HEK293T (cell line): ENCODE data around the gene RIPK1.

Experiments
- CTCF ChIA-PET: fragments of 350-600 bp; formaldehyde crosslinking; extraction: SDS; loops from one replicate; lab custom pipeline; 2021; ENCODE audit warnings: antibody characterized with exemption, inconsistent platforms; lab: Yijun Ruan, JAX
- POLR2A ChIA-PET: fragments of 350-600 bp; formaldehyde crosslinking; extraction: SDS; loops from one replicate; lab custom pipeline; 2020; ENCODE audit warnings: antibody characterized with exemption, inconsistent platforms; lab: Yijun Ruan, JAX
- DNase-seq: peaks from one replicate; pipeline ENCODE4 v3.0.0; 2012; ENCODE audit warnings: mixed read lengths; ENCODE audit errors: extremely low spot score
- ARNT ChIP-seq: fragments of 450-650 bp; IDR thresholded peaks from 2 replicates; pipeline ENCODE4 v1.6.1; 2017; ENCODE audit warnings: mild to moderate bottlenecking
- BHLHE40 ChIP-seq: fragments of 450-650 bp; IDR thresholded peaks from 2 replicates; pipeline ENCODE4 v1.6.1; 2016; ENCODE audit warnings: mild to moderate bottlenecking, moderate library complexity, borderline replicate concordance
- CTBP1 ChIP-seq: fragments of 450-650 bp; IDR thresholded peaks from 2 replicates; pipeline ENCODE4 v1.6.1; 2016; ENCODE audit warnings: borderline replicate concordance
- ELF4 ChIP-seq: fragments of 450-650 bp; IDR thresholded peaks from 2 replicates; pipeline ENCODE4 v1.6.1; 2017; ENCODE audit warnings: antibody characterized with exemption
- FOXA1 ChIP-seq: fragments of 450-650 bp; IDR thresholded peaks from 2 replicates; pipeline ENCODE4 v1.6.1; 2016; ENCODE audit warnings: mild to moderate bottlenecking
- FOXK2 ChIP-seq: fragments of 450-650 bp; IDR thresholded peaks from 2 replicates; pipeline ENCODE4 v1.6.1; 2016; ENCODE audit warnings: mild to moderate bottlenecking
- FOXM1 ChIP-seq: fragments of 450-650 bp; IDR thresholded peaks from 2 replicates; pipeline ENCODE4 v1.6.1; 2017; ENCODE audit warnings: mild to moderate bottlenecking, borderline replicate concordance
- HDGF ChIP-seq: fragments of 450-650 bp; IDR thresholded peaks from 2 replicates; pipeline ENCODE4 v1.6.1; 2017; ENCODE audit warnings: antibody characterized with exemption, borderline replicate concordance
- L3MBTL2 ChIP-seq: fragments of 450-650 bp; conservative IDR thresholded peaks from 2 replicates; pipeline ENCODE4 v1.6.1; 2016; ENCODE audit warnings: mild to moderate bottlenecking
- LEF1 ChIP-seq: fragments of 450-650 bp; IDR thresholded peaks from 2 replicates; pipeline ENCODE4 v1.6.1; 2017; ENCODE audit warnings: mild to moderate bottlenecking, borderline replicate concordance
- NFRKB ChIP-seq: fragments of 450-650 bp; IDR thresholded peaks from 2 replicates; pipeline ENCODE4 v1.6.1; 2016; ENCODE audit warnings: mild to moderate bottlenecking, moderate library complexity
- SP1 ChIP-seq: fragments of 450-650 bp; IDR thresholded peaks from 2 replicates; pipeline ENCODE4 v1.6.1; 2017
- SUZ12 ChIP-seq: fragments of 450-650 bp; IDR thresholded peaks from 2 replicates; pipeline ENCODE4 v1.6.1; 2016; ENCODE audit warnings: mild to moderate bottlenecking
- TARDBP ChIP-seq: fragments of 450-650 bp; IDR thresholded peaks from 2 replicates; pipeline ENCODE4 v1.6.1; 2016
- ZNF384 ChIP-seq: fragments of 450-650 bp; IDR thresholded peaks from 2 replicates; pipeline ENCODE4 v1.6.1; 2016
- TF ChIP-seq, protein P1 (sequence below): fragments of 450-650 bp; IDR thresholded peaks from 2 replicates; pipeline ENCODE4 v1.6.1; 2016

Gene RIPK1

DNA sequence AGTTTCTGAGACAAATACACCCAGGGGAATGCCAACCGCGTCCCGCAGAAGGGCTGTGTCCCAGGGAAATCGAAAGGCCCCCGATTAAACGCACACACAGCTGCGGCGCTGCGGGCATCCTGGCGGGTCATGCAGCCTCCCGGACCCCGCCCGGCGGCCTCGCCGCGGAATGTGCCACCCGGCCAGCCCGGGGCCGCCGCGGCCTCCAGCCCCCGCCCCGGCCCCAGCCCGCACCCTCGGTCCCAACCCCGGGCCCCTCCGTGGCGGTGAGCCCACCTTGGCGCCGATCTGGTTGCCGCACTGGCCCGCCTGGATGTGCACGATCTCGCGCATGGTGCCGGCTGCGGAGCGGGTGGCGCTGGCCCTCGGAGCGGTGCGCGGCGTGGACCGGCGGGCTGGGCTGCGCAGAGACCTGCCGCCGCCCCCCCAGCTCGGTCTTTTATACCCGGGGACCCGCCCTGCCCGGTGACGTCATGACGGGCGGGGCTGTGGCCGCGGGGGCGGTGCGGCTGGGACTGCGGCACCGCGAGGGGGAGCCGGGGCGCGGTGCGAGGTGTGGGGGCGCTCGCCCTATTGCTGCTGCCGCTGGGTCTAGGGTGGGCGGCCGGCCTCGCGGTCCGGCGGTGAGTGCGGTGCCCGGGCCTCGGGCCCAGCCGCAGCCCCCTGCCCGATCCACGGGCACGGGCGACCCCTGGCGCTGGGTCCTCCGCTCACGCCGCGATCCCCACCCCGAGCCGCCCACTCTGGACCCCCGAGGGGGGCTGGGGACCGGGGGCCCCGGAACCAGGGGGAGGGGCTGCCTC lies 89.0 kb downstream of the RIPK1 start, which contains the start of gene TUBB2A:
TUBB2A (minus strand) TSS at position 414 of the 803 bp plus-strand sequence; CDS start at position 333, 81 bp downstream.
- DNase-seq, result peak; percentile 91
- POLR2A ChIA-PET, result interaction anchor here (0.6 to 1.8 kb wide), 13 partner anchors 8 to 95 kb away, joined by 3 to 8 read pairs (median 4); no protein-coding TSS in a partner anchor
- CTCF ChIA-PET, result interaction anchor here (0.6 to 1.4 kb wide), 7 partner anchors 8 to 205 kb away, joined by 3 to 8 read pairs (median 4); no protein-coding TSS in a partner anchor
- TF ChIP-seq FOXM1, result peak; percentile 79; the same call in 1 of the 2 replicates
- no peak for TF ChIP-seq ZNF384
- peak; percentile 50; the same call in 1 of the 2 replicates for TF ChIP-seq LEF1
- no peak for TF ChIP-seq NFRKB
- TF ChIP-seq ARNT, result no peak
- no peak for TF ChIP-seq FOXK2
- TF ChIP-seq CTBP1, result no peak
- no peak for TF ChIP-seq BHLHE40
- no peak for TF ChIP-seq TARDBP
- no peak for TF ChIP-seq SUZ12
- no peak for TF ChIP-seq ELF4
- no peak for TF ChIP-seq SP1

DNA sequence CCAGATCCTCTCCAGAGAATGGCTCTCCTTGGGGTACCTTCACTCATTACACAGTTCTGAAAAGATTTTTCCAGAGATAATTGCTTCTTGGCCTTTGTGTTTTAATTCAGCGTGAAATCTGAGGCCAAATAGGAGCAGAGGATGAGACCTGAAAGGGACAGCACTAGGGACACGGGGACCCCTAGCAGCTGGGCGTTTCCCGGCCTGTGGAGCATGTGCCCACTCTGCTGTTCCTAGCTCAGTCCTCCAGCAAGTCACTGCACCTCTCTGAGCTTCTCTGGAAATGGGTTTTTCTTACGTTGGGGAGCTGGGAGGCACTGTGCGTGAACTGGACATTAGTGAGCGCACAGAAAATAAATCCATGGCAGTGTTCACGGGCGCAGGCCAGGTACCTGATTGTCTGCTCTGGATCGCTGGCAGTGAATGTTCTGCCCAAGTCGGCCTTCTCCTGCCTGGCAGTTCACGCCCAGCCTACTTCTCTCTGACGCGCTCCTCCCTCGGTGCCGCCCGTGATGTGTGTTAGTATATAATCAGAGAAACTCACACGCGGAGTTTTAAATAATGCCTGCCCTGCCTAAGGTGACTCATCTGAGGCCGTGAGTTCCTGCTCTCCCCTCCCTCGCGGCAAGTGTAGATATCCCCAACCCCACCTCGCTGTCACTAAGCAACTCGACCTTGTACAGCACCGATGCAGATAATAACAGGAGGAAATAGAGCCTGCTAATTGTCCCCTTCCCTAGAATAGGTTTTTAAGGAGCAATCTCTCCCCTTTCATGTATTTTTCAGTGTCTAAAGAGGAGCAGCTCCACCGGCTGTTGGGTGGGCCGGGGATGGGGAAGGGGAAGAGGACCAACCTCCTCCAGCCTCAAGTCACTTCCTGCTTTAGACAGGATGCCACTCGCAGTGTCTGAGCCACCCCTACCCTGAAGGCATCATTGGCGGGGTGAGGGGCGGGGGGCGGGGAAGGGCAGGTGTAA lies 91.8 kb downstream of the RIPK1 start:
- TF ChIP-seq ELF4 (no peak), ZNF384 (no peak), TARDBP (no peak), HDGF (no peak), NFRKB (no peak), FOXK2 (no peak), FOXM1 (no peak), FOXA1 (no peak), SP1 (no peak), L3MBTL2 (no peak), ARNT (no peak), LEF1 (no peak)
- TF ChIP-seq, protein P1, sequence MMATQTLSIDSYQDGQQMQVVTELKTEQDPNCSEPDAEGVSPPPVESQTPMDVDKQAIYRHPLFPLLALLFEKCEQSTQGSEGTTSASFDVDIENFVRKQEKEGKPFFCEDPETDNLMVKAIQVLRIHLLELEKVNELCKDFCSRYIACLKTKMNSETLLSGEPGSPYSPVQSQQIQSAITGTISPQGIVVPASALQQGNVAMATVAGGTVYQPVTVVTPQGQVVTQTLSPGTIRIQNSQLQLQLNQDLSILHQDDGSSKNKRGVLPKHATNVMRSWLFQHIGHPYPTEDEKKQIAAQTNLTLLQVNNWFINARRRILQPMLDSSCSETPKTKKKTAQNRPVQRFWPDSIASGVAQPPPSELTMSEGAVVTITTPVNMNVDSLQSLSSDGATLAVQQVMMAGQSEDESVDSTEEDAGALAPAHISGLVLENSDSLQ, result no peak
- POLR2A ChIA-PET, result no interaction called here
- CTCF ChIA-PET, result no interaction called here
- DNase-seq, result no peak

DNA sequence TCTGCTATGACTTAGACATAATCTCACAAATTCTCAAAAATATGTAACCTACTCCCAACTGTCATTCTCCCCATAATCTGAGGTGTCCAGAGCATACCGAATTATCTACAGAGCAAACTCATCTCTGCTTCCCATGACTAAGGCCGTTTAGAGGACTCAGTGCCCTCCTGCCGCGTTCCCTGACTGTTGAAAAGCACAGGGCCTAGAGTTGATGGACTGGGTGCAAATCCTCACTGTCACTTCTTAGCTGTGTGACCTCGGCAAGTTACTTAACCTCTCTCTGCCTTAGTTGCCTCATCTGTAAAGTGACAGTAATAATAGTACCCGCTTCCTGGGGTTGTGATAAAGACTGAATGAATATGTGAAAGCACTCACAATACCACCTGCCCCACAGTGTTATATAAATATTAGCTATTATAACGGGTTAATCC lies 93.8 kb downstream of the RIPK1 start:
- CTCF ChIA-PET, result interaction anchor here (0.7 to 1.5 kb wide), 3 partner anchors 23 to 90 kb away, joined by 3 to 5 read pairs (median 4); no protein-coding TSS in a partner anchor
- DNase-seq, result no peak
- POLR2A ChIA-PET, result interaction anchor here (0.6 to 1.7 kb wide), 12 partner anchors 10 to 173 kb away, joined by 3 to 11 read pairs (median 4); partner anchors contain the start of gene TUBB2B
- TF ChIP-seq, protein P1, result no peak
- TF ChIP-seq CTBP1 (no peak), TARDBP (no peak), FOXM1 (no peak), FOXK2 (no peak)

DNA sequence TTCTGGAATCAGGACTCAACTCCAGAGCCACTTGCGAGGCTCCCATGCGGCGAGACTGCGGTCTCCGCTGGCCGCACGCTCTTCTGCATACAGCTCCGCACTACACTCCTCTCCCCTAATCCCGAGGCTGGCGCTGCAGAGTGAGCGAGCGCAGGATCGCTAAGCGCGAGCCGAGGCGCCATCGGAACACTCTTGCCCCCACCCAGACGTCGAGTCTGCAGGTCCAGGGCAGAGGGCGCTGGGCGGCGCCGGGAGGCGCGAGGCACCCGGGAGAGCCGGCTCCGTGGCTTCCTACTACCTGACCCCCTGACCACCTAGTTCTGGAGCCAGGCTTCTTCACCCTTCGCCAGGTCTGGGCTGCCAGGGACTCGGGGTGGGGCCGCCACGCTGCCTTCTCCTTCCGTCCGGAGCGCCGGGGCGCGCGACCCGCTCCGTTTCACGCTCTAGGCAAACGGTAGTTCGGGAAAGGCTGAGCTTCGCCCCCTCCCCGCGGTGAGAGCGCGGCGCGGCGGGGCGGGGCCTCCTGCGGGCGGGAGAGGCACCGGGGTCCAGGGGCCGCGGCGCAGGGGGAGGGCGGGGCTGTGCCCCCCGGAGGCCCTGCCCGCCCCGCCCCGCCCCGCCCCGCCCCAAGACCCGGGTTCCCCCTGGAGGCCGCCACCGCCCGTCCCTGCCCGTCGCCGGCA lies 94.4 kb downstream of the RIPK1 start:
- ChIA-PET POLR2A (interaction anchor here (0.6 to 1.7 kb wide), 17 partner anchors 9 to 174 kb away, joined by 3 to 11 read pairs (median 3); partner anchors contain the start of gene TUBB2B), CTCF (interaction anchor here (0.6 to 1.5 kb wide), 4 partner anchors 23 to 101 kb away, joined by 3 to 5 read pairs (median 4); no protein-coding TSS in a partner anchor)
- TF ChIP-seq FOXM1 (no peak), TARDBP (no peak), BHLHE40 (no peak), ARNT (peak; percentile 71; the same call in 1 of the 2 replicates), FOXK2 (no peak), SP1 (no peak), ELF4 (no peak), ZNF384 (no peak), L3MBTL2 (peak; percentile 90), HDGF (no peak), LEF1 (no peak)
- TF ChIP-seq, protein P1, result no peak
- DNase-seq, result peak; percentile 78

DNA sequence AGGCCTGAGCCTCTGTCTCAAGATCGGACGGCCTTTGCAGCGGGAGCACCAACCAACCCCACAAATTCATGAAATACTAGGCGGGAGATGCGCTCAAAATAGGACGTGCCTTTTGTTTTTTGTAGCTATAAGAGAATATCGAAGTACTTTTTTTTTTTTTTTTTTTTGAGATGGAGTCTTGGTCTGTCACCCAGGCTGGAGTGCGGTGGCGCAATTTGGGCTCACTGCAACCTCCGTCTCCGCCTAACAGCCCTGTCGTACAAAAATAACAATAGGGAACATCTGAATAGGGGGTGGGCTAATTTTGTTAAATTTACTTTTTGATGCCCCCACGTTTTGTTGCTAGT lies 94.9 kb downstream of the RIPK1 start:
- peak; percentile 81; the same call in 1 of the 2 replicates for TF ChIP-seq ZNF384
- TF ChIP-seq ELF4, result no peak
- ChIA-PET POLR2A (interaction anchor here (0.6 to 1.7 kb wide), 11 partner anchors 8 to 175 kb away, joined by 3 to 11 read pairs (median 3); partner anchors contain the start of gene TUBB2B), CTCF (interaction anchor here (0.8 to 1.5 kb wide), 2 partner anchors 40 to 99 kb away, joined by 3 to 4 read pairs; no protein-coding TSS in a partner anchor)
- no peak for DNase-seq
